Measurements from ENCODE around the gene MCIDAS. TPM values are rescaled to one million over a fixed set of nuclear protein-coding genes. Genes with fewer than 3 reads are reported as not detected.
A peak's percentile ranks its signal among the peaks of the same experiment; 100 is the strongest.

The MCIDAS gene
- total RNA-seq, 1 experiment from 2014 or later = 1.6 TPM

- Histone ChIP-seq H3K9ac (ENCODE audit: low read length) (no peak overlapping the region), H3K9me2 (replicated peaks; ENCODE audit: low read length) (no peaks in the 10 kb centered on the region), H3K9me3 (ENCODE audit: low read length) (no peaks in the 10 kb centered on the region), H3K27ac (ENCODE audit: low read length) (no peak overlapping the region), H4K20me1 (ENCODE audit: low read length) (no peaks in the 10 kb centered on the region), H3K4me2 (ENCODE audit: low read length) (no peak overlapping the region), H3K27me3 (ENCODE audit: low read length) (no peaks in the 10 kb centered on the region), H3K36me3 (ENCODE audit: low read depth, low read length) (no peaks in the 10 kb centered on the region), H3F3A (ENCODE audit: low read length, unreplicated experiment) (no peaks in the 10 kb centered on the region), H2AFZ (ENCODE audit: low read length) (no peak overlapping the region), H3K79me2 (ENCODE audit: low read length) (no peaks in the 10 kb centered on the region), H3K4me3 (ENCODE audit: low read length) (no peak overlapping the region), H3K4me1 (ENCODE audit: insufficient read depth, low read length) (peaks cover 7% of the 10 kb centered on the region; the same call in 1 of the 2 replicates)
- no TSS peak for BruUV-seq (replicated peaks)
- DNase-seq (no peak), ATAC-seq (no peak)
- CTCF ChIA-PET = no interaction called here
- intact Hi-C loops (cut with micrococcal nuclease) = no loop called here
- TF ChIP-seq EZH2phosphoT487 (IDR thresholded peaks at IDR 0.05; ENCODE audit: borderline replicate concordance, low read length) (no peak), EZH2 (IDR thresholded peaks at IDR 0.05; ENCODE audit: low read length, unreplicated experiment) (no peak)
- TF ChIP-seq, protein P1, sequence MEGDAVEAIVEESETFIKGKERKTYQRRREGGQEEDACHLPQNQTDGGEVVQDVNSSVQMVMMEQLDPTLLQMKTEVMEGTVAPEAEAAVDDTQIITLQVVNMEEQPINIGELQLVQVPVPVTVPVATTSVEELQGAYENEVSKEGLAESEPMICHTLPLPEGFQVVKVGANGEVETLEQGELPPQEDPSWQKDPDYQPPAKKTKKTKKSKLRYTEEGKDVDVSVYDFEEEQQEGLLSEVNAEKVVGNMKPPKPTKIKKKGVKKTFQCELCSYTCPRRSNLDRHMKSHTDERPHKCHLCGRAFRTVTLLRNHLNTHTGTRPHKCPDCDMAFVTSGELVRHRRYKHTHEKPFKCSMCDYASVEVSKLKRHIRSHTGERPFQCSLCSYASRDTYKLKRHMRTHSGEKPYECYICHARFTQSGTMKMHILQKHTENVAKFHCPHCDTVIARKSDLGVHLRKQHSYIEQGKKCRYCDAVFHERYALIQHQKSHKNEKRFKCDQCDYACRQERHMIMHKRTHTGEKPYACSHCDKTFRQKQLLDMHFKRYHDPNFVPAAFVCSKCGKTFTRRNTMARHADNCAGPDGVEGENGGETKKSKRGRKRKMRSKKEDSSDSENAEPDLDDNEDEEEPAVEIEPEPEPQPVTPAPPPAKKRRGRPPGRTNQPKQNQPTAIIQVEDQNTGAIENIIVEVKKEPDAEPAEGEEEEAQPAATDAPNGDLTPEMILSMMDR (conservative IDR thresholded peaks at IDR 0.05; ENCODE audit: low read depth, low read length) = no peak
- POLR2A ChIA-PET (ENCODE audit: unreplicated experiment) = no interaction called here
Measured at GRCh38 chr5:55180016-55180415, 47.1 kb downstream of the MCIDAS start.

- Histone ChIP-seq H3K4me3 (ENCODE audit: low read length) (peak overlapping the region; percentile 73), H3K4me1 (ENCODE audit: insufficient read depth, low read length) (peaks cover 17% of the 10 kb centered on the region), H3K27me3 (ENCODE audit: low read length) (no peaks in the 10 kb centered on the region), H2AFZ (ENCODE audit: low read length) (peak overlapping the region; percentile 87), H3K27ac (ENCODE audit: low read length) (no peak overlapping the region), H3K9me3 (ENCODE audit: low read length) (no peaks in the 10 kb centered on the region), H3K9ac (ENCODE audit: low read length) (no peak overlapping the region), H4K20me1 (ENCODE audit: low read length) (no peaks in the 10 kb centered on the region), H3K79me2 (ENCODE audit: low read length) (no peaks in the 10 kb centered on the region), H3K4me2 (ENCODE audit: low read length) (peak overlapping the region; percentile 89), H3K36me3 (ENCODE audit: low read depth, low read length) (no peaks in the 10 kb centered on the region), H3F3A (ENCODE audit: low read length, unreplicated experiment) (no peaks in the 10 kb centered on the region), H3K9me2 (replicated peaks; ENCODE audit: low read length) (no peaks in the 10 kb centered on the region)
- DNase-seq (no peak), ATAC-seq (no peak)
- ChIA-PET CTCF (no interaction called here), POLR2A (ENCODE audit: unreplicated experiment) (no interaction called here)
- no TSS peak for BruUV-seq (replicated peaks)
- TF ChIP-seq EZH2 (IDR thresholded peaks at IDR 0.05; ENCODE audit: low read length, unreplicated experiment) (no peak), EZH2phosphoT487 (IDR thresholded peaks at IDR 0.05; ENCODE audit: borderline replicate concordance, low read length) (no peak)
- TF ChIP-seq, protein P1 (conservative IDR thresholded peaks at IDR 0.05; ENCODE audit: low read depth, low read length) = no peak
- intact Hi-C loops (cut with micrococcal nuclease) = no loop called here
Measured at GRCh38 chr5:55177078-55177477, 50.0 kb downstream of the MCIDAS start.

DNA sequence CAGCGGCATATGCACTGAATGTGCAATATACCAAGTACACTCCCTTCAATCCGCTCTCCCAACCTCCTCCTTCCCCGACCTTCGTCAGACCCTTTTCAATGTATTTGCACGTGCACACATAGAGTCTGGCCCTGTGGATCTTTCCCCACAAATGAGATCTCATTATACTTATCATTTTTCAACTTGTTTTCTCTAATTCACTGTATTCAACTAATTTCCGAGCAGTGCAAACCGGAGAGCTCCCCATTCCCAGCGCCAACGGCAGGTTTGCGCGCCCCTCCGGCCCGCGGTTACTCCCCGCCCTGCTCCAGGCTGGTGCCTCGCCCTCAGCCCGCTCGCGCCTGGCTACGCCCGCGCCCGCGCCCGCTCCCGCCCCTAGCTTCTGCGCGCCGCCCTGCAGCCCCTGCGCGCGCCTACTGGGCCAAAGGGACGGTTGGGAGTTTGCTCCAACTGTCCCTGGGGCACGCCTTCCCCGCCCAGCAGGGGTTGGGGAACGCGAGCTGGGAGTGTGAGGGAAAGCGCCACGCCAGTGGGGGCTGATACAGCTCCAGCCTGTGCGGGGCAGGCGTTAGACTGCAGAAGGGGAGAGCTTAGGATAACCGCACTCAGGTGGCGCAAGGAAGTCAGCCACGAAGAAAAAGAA, 50.8 kb downstream of the MCIDAS start:
- Histone ChIP-seq H3K4me3 (ENCODE audit: low read length) (peak overlapping the region; percentile 73), H3K27ac (ENCODE audit: low read length) (no peak overlapping the region), H4K20me1 (ENCODE audit: low read length) (no peaks in the 10 kb centered on the region), H3K27me3 (ENCODE audit: low read length) (no peaks in the 10 kb centered on the region), H3F3A (ENCODE audit: low read length, unreplicated experiment) (no peaks in the 10 kb centered on the region), H3K79me2 (ENCODE audit: low read length) (no peaks in the 10 kb centered on the region), H3K9me2 (replicated peaks; ENCODE audit: low read length) (no peaks in the 10 kb centered on the region), H3K4me2 (ENCODE audit: low read length) (peak overlapping the region; percentile 89), H3K9ac (ENCODE audit: low read length) (no peak overlapping the region), H3K9me3 (ENCODE audit: low read length) (no peaks in the 10 kb centered on the region), H3K36me3 (ENCODE audit: low read depth, low read length) (no peaks in the 10 kb centered on the region), H2AFZ (ENCODE audit: low read length) (peak overlapping the region; percentile 87), H3K4me1 (ENCODE audit: insufficient read depth, low read length) (peaks cover 17% of the 10 kb centered on the region)
- ChIA-PET POLR2A (ENCODE audit: unreplicated experiment) (no interaction called here), CTCF (interaction anchor here (0.5 kb wide), 1 partner anchor 257 kb away, joined by 3 read pairs; no protein-coding TSS in a partner anchor)
- no TSS peak for BruUV-seq (replicated peaks)
- DNase-seq (peak; percentile 73), ATAC-seq (peak; percentile 78)
- TF ChIP-seq EZH2phosphoT487 (IDR thresholded peaks at IDR 0.05; ENCODE audit: borderline replicate concordance, low read length) = peak; percentile 93
- TF ChIP-seq, protein P1 (conservative IDR thresholded peaks at IDR 0.05; ENCODE audit: low read depth, low read length) = no peak
- intact Hi-C loops (cut with micrococcal nuclease) = no loop called here
